Stomach (tissue), 4 donors: ENCODE measurements around the gene OSBPL1A.

Source experiments
- POLR2AphosphoS5 ChIP-seq, 3 donors: sonication (generic); formaldehyde crosslinking; IDR thresholded peaks; one replicate each; pipeline ENCODE4 v1.6.1; 2016; ENCODE audit warnings: antibody characterized with exemption in 3 of 3
- TF ChIP-seq, protein P1 (sequence below), 7 experiments: fragments of 450-650 bp in 4 of 7; fragments of 200-600 bp in 3 of 7; sonication (generic) in 3 of 7; IDR thresholded peaks; one replicate each; pipeline ENCODE4 v1.5.1; 2016 to 2019; ENCODE audit warnings: antibody characterized with exemption in 7 of 7, control low read depth in 2 of 7, mild to moderate bottlenecking in 1 of 7

DNA sequence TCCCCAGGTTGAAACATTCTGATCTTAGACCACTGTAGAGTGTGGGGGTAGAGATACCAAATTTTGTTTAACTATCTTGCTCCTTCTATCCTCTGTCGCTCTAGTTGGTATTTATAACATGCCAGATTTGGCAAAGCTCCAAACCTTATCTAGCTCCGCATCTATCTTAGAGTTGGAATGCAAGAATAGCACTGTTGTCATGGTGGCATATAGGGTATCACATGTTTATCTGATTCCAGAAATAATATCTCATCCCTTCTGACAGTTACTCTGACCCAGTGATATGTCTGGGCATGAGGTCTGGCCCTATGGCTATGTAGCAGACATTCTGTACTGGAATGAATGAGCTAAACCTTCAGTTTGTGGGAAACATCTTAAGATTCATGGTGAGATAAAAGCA lies 207.0 kb downstream of the OSBPL1A start:
- TF ChIP-seq, protein P1, sequence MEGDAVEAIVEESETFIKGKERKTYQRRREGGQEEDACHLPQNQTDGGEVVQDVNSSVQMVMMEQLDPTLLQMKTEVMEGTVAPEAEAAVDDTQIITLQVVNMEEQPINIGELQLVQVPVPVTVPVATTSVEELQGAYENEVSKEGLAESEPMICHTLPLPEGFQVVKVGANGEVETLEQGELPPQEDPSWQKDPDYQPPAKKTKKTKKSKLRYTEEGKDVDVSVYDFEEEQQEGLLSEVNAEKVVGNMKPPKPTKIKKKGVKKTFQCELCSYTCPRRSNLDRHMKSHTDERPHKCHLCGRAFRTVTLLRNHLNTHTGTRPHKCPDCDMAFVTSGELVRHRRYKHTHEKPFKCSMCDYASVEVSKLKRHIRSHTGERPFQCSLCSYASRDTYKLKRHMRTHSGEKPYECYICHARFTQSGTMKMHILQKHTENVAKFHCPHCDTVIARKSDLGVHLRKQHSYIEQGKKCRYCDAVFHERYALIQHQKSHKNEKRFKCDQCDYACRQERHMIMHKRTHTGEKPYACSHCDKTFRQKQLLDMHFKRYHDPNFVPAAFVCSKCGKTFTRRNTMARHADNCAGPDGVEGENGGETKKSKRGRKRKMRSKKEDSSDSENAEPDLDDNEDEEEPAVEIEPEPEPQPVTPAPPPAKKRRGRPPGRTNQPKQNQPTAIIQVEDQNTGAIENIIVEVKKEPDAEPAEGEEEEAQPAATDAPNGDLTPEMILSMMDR (IDR thresholded peaks at IDR 0.05) = no peak
- no peak for TF ChIP-seq POLR2AphosphoS5 (IDR thresholded peaks at IDR 0.05)
